Transverse colon (tissue), 4 donors: ENCODE measurements around the gene NBAS. TPM values are rescaled to one million over a fixed set of nuclear protein-coding genes. Genes with fewer than 3 reads are reported as not detected.
"Not testable (repeated sequence)": the region's sequence is repeated elsewhere in the genome, so short reads cannot be mapped to it uniquely, and the experiment has no call there.

Experiments used
- DNase-seq: peaks from one replicate; pipeline ENCODE4 v3.0.0-alpha.2; 2019
- H3K27ac ChIP-seq, 4 donors: fragments of 200-600 bp; sonication (generic); 2 replicates each; pipeline ENCODE4 v1.5.1; 2016 to 2018; ENCODE audit warnings: inconsistent platforms in 4 of 4
- H3K27me3 ChIP-seq: fragments of 200-600 bp; sonication (generic); 2 replicates; pipeline ENCODE4 v1.5.1; 2017; ENCODE audit warnings: inconsistent platforms
- H3K36me3 ChIP-seq, 4 donors: fragments of 200-600 bp; sonication (generic); 2 replicates each; pipeline ENCODE4 v1.5.1; 2017 to 2019; ENCODE audit warnings: inconsistent platforms in 4 of 4
- H3K4me1 ChIP-seq, 4 donors: fragments of 200-600 bp; sonication (generic); 2 replicates each; pipeline ENCODE4 v1.5.1; 2017 to 2020; ENCODE audit warnings: inconsistent platforms in 4 of 4
- H3K4me3 ChIP-seq, 4 donors: fragments of 200-600 bp; sonication (generic); 1 replicate in 1 of 4; 2 replicates in 3 of 4; pipeline versions ENCODE4 v1.5.1 to v1.6.1; 2017 to 2019; ENCODE audit warnings: inconsistent platforms in 4 of 4
- H3K9me3 ChIP-seq, 2 donors: fragments of 200-600 bp; sonication (generic); 2 replicates each; pipeline ENCODE4 v1.5.1; 2017 to 2019; ENCODE audit warnings: inconsistent platforms in 2 of 2
- EP300 ChIP-seq: sonication (generic); formaldehyde crosslinking; IDR thresholded peaks from one replicate; pipeline ENCODE4 v1.6.1; 2017; ENCODE audit warnings: antibody characterized with exemption, low read depth
- POLR2A ChIP-seq: fragments of 450-650 bp; IDR thresholded peaks from one replicate; pipeline ENCODE4 v1.6.1; 2016; ENCODE audit warnings: antibody characterized with exemption, mild to moderate bottlenecking, moderate library complexity
- POLR2AphosphoS5 ChIP-seq, 3 donors: sonication (generic); formaldehyde crosslinking; IDR thresholded peaks; one replicate each; pipeline ENCODE4 v1.6.1; 2016; ENCODE audit warnings: antibody characterized with exemption in 3 of 3
- WGBS, 2 donors: methylation state at CpG; one replicate each; pipeline ENCODE4 v1.1.5; 2018; ENCODE audit warnings: low coverage in 1 of 2; 5-methylcytosine and 5-hydroxymethylcytosine counted together
- in situ Hi-C, 4 donors: fragments of 200-750 bp; cut with MboI; loops; one replicate each; pipeline versions ENCODE4 v1.15.0 to v1.15.1; 2017; ENCODE audit warnings: low sequenced_read_pairs in 3 of 4, low pct_ligation_motif_present in 1 of 4, low pct_unique_long_range_greater_than_20kb in 1 of 4
- intact Hi-C: fragments of 100-400 bp; cut with DNase I; formaldehyde crosslinking; loops from one replicate; pipeline ENCODE4 v1.15.1; 2023; ENCODE audit warnings: low total_unique reads
- total RNA-seq, 4 donors: library from RNA; depleted of rRNA; stranded (reverse); fragments of >200 nt; gene quantifications; one replicate each; pipeline ENCODE4 v1.1.0, GENCODE V29; 2016
- TF ChIP-seq, protein P1 (sequence below), 5 experiments: fragments of 200-600 bp in 3 of 5; fragments of 450-650 bp in 2 of 5; sonication (generic) in 3 of 5; IDR thresholded peaks; 1 replicate in 2 of 5; 2 replicates in 3 of 5; pipeline ENCODE4 v1.5.1; 2016 to 2017; ENCODE audit warnings: antibody characterized with exemption in 5 of 5, inconsistent platforms in 3 of 5, mild to moderate bottlenecking in 2 of 5, moderate library complexity in 1 of 5

NBAS gene
- total RNA-seq, 4 donors from 2014 or later: 30.6 to 43.2 (median 34.5) TPM

DNA sequence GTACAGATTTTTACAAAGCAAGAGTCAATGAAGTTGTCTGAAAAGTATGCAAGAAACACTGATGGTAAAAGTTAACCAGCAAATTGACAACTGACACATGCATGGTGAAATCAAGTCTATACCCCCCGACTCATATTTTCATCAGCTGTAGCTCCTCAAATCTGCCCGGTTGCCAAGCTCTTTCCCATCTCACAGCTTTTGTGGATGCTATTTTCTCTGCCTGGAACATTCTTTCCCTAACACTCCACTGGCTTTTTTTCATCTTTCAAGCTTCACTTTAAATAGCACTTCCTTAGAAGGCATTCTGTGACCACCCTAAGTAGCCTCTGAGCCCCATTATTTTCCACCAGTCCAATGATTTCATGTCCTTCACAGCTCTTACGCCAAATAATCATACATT, 18.1 kb downstream of the NBAS start:
- 73 to 93% methylated on average over 2 to 3 of the region's 3 CpGs for WGBS, 2 donors
- H3K27ac ChIP-seq: no peak overlapping the region
- intact Hi-C loops: no loop called here
- H3K4me3 ChIP-seq: no peak overlapping the region
- TF ChIP-seq, protein P1, sequence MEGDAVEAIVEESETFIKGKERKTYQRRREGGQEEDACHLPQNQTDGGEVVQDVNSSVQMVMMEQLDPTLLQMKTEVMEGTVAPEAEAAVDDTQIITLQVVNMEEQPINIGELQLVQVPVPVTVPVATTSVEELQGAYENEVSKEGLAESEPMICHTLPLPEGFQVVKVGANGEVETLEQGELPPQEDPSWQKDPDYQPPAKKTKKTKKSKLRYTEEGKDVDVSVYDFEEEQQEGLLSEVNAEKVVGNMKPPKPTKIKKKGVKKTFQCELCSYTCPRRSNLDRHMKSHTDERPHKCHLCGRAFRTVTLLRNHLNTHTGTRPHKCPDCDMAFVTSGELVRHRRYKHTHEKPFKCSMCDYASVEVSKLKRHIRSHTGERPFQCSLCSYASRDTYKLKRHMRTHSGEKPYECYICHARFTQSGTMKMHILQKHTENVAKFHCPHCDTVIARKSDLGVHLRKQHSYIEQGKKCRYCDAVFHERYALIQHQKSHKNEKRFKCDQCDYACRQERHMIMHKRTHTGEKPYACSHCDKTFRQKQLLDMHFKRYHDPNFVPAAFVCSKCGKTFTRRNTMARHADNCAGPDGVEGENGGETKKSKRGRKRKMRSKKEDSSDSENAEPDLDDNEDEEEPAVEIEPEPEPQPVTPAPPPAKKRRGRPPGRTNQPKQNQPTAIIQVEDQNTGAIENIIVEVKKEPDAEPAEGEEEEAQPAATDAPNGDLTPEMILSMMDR (IDR thresholded peaks at IDR 0.05): no peak
- peaks cover 0 to 2% (median 1%) of the 10 kb centered on the region in 4 donors for H3K36me3 ChIP-seq
- no peaks in the 10 kb centered on the region for H3K27me3 ChIP-seq
- in situ Hi-C loops: no loop called here
- no peaks in the 10 kb centered on the region for H3K4me1 ChIP-seq
- DNase-seq: no peak
- H3K9me3 ChIP-seq: no peaks in the 10 kb centered on the region

DNA sequence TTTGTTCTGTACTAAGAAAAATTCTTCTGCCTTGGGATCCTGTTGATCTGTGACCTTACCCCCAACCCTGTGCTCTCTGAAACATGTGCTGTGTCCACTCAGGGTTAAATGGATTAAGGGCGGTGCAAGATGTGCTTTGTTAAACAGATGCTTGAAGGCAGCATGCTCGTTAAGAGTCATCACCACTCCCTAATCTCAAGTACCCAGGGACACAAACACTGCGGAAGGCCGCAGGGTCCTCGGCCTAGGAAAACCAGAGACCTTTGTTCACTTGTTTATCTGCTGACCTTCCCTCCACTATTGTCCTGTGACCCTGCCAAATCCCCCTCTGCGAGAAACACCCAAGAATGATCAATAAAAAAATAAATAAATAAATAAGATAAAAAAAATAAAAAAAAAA, 18.9 kb downstream of the NBAS start:
- intact Hi-C loops, H3K27ac ChIP-seq, H3K27me3 ChIP-seq, DNase-seq, H3K9me3 ChIP-seq, H3K36me3 ChIP-seq, H3K4me3 ChIP-seq, in situ Hi-C loops, H3K4me1 ChIP-seq: not testable (repeated sequence)
- 80 to 100% methylated on average over 1 of the region's 6 CpGs for WGBS, 2 donors

DNA sequence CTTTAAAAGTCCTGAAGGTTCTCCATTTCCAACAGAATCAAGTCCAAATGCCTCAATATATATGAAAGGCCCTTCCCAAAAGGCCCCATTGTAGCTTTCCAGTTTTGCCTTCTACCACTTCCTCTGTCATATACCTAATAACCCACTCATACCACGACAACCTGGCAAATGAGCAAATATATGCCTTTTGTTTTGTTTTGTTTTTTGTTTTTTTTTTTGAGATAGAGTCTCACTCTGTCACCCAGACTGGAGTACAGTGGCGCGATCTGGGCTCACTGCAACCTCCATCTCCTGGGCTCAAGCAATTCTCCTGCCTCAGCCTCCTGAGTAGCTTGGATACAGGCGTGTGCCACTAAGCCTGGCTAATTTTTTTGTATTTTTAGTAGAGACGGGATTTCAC, 20.6 kb downstream of the NBAS start:
- 83 to 87% methylated on average over 3 to 5 of the region's 5 CpGs for WGBS, 2 donors
- in situ Hi-C loops, intact Hi-C loops, H3K27me3 ChIP-seq, H3K27ac ChIP-seq, H3K9me3 ChIP-seq, H3K4me1 ChIP-seq, DNase-seq, H3K4me3 ChIP-seq, H3K36me3 ChIP-seq: not testable (repeated sequence)

DNA sequence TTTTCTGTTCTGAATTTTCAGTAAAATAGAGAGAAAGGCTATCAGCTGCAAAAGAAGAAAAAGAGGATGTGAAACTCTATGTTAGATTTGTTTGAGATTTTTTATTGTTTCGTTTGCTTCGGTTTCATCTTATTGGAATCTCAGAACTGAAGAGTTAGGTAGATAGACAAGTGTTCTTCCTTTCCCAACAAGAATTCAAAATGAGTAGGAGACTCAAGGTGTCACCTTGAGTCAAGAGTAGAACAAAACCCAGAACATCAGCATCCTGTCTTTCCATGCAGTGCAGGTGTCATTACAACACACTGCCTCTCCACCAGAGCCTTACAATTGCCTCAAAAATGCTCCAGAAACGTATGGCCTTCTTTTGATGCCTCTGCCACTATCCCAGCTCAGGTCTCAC, 21.1 kb downstream of the NBAS start:
- DNase-seq: no peak
- Histone ChIP-seq H3K4me3 (no peak overlapping the region), H3K9me3 (no peaks in the 10 kb centered on the region), H3K27ac (no peak overlapping the region), H3K27me3 (no peaks in the 10 kb centered on the region), H3K36me3 (peaks cover 0 to 2% (median 0%) of the 10 kb centered on the region in 4 donors), H3K4me1 (no peaks in the 10 kb centered on the region)
- 85 to 100% methylated on average over 2 to 3 of the region's 3 CpGs for WGBS, 2 donors
- in situ Hi-C loops: no loop called here
- TF ChIP-seq POLR2AphosphoS5 (IDR thresholded peaks at IDR 0.05) (no peak), POLR2A (no peak), EP300 (no peak)
- TF ChIP-seq, protein P1 (IDR thresholded peaks at IDR 0.05): no peak
- intact Hi-C loops: no loop called here

DNA sequence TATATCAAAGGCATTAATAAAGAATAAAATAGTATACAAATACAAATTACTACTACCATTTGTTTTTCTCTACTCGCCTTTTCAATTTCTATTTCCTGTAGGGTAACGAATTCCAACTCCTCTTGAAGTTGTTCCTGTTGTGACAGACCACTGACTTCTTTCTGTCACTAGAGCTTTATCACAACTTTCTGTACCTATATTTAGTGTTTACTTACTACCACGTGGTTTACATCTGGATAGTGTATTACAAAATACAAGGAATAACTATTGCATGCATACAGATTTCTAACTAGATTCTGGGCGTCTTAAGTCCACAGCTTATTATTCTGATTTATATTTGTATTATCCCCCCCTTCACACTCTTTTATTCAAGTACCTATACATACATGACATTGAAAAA, 22.3 kb downstream of the NBAS start:
- intact Hi-C loops (no loop called here), in situ Hi-C loops (no loop called here)
- 79 to 81% methylated on average over 4 of the region's 4 CpGs for WGBS, 2 donors
- Histone ChIP-seq H3K4me3 (no peak overlapping the region), H3K9me3 (no peaks in the 10 kb centered on the region), H3K27ac (no peak overlapping the region), H3K36me3 (peaks cover 0 to 8% (median 2%) of the 10 kb centered on the region in 4 donors), H3K4me1 (no peaks in the 10 kb centered on the region), H3K27me3 (no peaks in the 10 kb centered on the region)
- no peak for DNase-seq
- no peak for TF ChIP-seq EP300
- TF ChIP-seq POLR2A: no peak
- TF ChIP-seq, protein P1 (IDR thresholded peaks at IDR 0.05): no peak
- TF ChIP-seq POLR2AphosphoS5 (IDR thresholded peaks at IDR 0.05): no peak
